ENCODE results near the gene HLA-DQB1.

The HLA-DQB1 gene

GRCh38 chr6:32625137-32625536, 41.3 kb downstream of the HLA-DQB1 start:
- DNase-seq (ENCODE audit: low spot score) = no peak

- no peak for DNase-seq (ENCODE audit: low spot score)
Observed at GRCh38 chr6:32624565-32624964, 41.9 kb downstream of the HLA-DQB1 start.

- peak; percentile 46 for DNase-seq (ENCODE audit: low spot score)
Observed at GRCh38 chr6:32623693-32624092, 42.8 kb downstream of the HLA-DQB1 start.

- DNase-seq (ENCODE audit: low spot score) = peak; percentile 80
Observed at GRCh38 chr6:32622545-32623401, 43.7 kb downstream of the HLA-DQB1 start.

- no peak for DNase-seq (ENCODE audit: low spot score)
Observed at GRCh38 chr6:32621372-32621771, 45.1 kb downstream of the HLA-DQB1 start.

- no peak for DNase-seq (ENCODE audit: low spot score)
Observed at GRCh38 chr6:32617751-32618150, 48.7 kb downstream of the HLA-DQB1 start.

- DNase-seq (ENCODE audit: low spot score) = no peak
Observed at GRCh38 chr6:32615885-32616532, 50.4 kb downstream of the HLA-DQB1 start.

GRCh38 chr6:32614366-32615081, 51.9 kb downstream of the HLA-DQB1 start:
- DNase-seq (ENCODE audit: low spot score) = no peak

GRCh38 chr6:32613475-32613874, 53.0 kb downstream of the HLA-DQB1 start:
- no peak for DNase-seq (ENCODE audit: low spot score)

GRCh38 chr6:32610682-32611296, 55.7 kb downstream of the HLA-DQB1 start:
- DNase-seq (ENCODE audit: low spot score) = peak; percentile 35

- peak; percentile 79 for DNase-seq (ENCODE audit: low spot score)
Observed at GRCh38 chr6:32609731-32610640, 56.5 kb downstream of the HLA-DQB1 start.

Data from activated CD4-positive, alpha-beta T cell treated with anti-CD3 and anti-CD28 coated beads, Interleukin-2, Interleukin-4, amounts not matched to agents 100 ng/mL and 50 ng/mL, durations not matched to agents 16 hours and 8 hours (primary cell).